Measurements from ENCODE around the gene CEP97.
"Not testable (repeated sequence)": the region's sequence is repeated elsewhere in the genome, so short reads cannot be mapped to it uniquely, and the experiment has no call there.

The CEP97 gene

GRCh38 chr3:101729586-101729985, 5.2 kb downstream of the CEP97 start:
- TF ChIP-seq CTCF (IDR thresholded peaks at IDR 0.05): no peak
- no peak for TF ChIP-seq ZFX (IDR thresholded peaks at IDR 0.05; ENCODE audit: borderline replicate concordance)

GRCh38 chr3:101730839-101731238, 6.4 kb downstream of the CEP97 start:
- TF ChIP-seq ZFX (IDR thresholded peaks at IDR 0.05; ENCODE audit: borderline replicate concordance) (no peak), CTCF (IDR thresholded peaks at IDR 0.05) (no peak)
- H3K27ac ChIP-seq: no peak overlapping the region

More at GRCh38 chr3:101729586-101729985, 5.2 kb downstream of the CEP97 start:
- no peak overlapping the region for H3K27ac ChIP-seq

GRCh38 chr3:101732240-101732641, 7.8 kb downstream of the CEP97 start:
- no peak for TF ChIP-seq CTCF (IDR thresholded peaks at IDR 0.05)

GRCh38 chr3:101735833-101736232, 11.4 kb downstream of the CEP97 start:
- no peak overlapping the region for H3K27ac ChIP-seq
- TF ChIP-seq ZFX (IDR thresholded peaks at IDR 0.05; ENCODE audit: borderline replicate concordance): no peak
- TF ChIP-seq CTCF (IDR thresholded peaks at IDR 0.05): no peak

More at GRCh38 chr3:101732240-101732641, 7.8 kb downstream of the CEP97 start:
- H3K27ac ChIP-seq: no peak overlapping the region

GRCh38 chr3:101741914-101742313, 17.5 kb downstream of the CEP97 start:
- H3K27ac ChIP-seq: not testable (repeated sequence)

GRCh38 chr3:101744811-101745210, 20.4 kb downstream of the CEP97 start:
- no peak overlapping the region for H3K27ac ChIP-seq
- TF ChIP-seq ZFX (IDR thresholded peaks at IDR 0.05; ENCODE audit: borderline replicate concordance) (no peak), CTCF (IDR thresholded peaks at IDR 0.05) (no peak)

GRCh38 chr3:101745934-101746333, 21.5 kb downstream of the CEP97 start:
- H3K27ac ChIP-seq: not testable (repeated sequence)

- H3K27ac ChIP-seq: not testable (repeated sequence)
These were observed 29.1 kb downstream of the CEP97 start for GRCh38 chr3:101753386-101754113.

GRCh38 chr3:101758224-101758623, 33.8 kb downstream of the CEP97 start:
- no peak overlapping the region for H3K27ac ChIP-seq
- TF ChIP-seq ZFX (IDR thresholded peaks at IDR 0.05; ENCODE audit: borderline replicate concordance) (no peak), CTCF (IDR thresholded peaks at IDR 0.05) (no peak)
